GM18861 (cell line): ENCODE results near the gene PDE12.
"Not testable (repeated sequence)": the region's sequence is repeated elsewhere in the genome, so short reads cannot be mapped to it uniquely, and the experiment has no call there.

Experiments used
- ATAC-seq: cut with Tn5 transposase; IDR thresholded peaks from one replicate; pipeline ENCODE4 v1.9.1; 2021; ENCODE audit not compliant: unreplicated experiment

The PDE12 gene

DNA sequence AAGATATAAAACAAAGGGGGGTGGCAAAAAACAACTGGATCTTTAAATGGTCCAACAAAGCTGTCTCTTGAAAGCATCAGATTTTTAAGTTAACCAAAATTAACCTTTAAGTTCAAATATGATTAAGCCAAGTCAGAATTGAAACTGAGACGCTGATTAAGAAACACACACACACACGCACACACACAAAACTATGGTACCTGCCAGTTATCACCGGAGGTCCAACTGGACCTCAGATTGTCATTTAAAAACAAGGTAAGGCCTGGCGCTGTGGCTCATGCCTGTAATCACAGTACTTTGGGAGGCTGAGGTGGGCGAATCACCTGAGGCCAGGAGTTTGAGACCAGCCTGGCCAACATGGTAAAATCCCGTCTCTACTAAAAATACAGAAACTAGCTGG, 30.7 kb downstream of the PDE12 start:
- ATAC-seq, result no peak

DNA sequence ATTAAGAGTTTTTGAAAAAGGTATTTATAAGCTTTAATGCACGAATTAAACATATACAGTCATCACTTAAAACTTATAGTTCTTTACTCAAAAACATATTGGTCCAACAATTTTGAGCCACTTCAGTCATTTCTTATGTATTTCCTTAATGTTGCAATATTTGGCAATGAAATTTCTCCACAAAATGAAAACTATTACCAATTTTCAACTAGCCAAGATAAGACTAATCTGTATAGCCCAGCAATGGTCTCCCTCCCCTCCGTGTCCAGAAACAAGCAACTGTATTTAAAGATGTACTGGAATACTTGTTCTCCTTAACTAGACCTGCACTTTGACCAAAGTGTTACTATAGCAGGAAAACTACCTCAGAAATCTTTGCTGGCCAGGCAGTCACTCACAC, 31.8 kb downstream of the PDE12 start:
- no peak for ATAC-seq

DNA sequence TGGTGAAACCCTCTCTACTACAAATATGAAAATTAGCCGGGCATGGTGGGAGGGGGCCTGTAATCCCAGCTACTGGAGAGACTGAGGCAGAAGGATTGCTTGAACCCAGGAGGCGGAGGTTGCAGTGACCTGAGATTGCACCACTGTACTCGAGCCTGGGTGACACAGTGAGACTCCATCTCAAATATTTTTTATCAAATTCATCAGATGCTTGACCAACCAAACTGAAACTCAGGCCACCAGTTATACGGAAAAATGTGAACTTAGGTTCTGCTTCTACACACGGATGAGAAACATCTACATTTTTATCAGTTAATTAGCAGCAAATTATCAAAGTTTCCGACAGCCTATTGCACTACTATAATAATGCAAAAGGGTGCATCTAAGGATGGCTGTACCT, 36.2 kb downstream of the PDE12 start:
- no peak for ATAC-seq

- no peak for ATAC-seq
Measured at GRCh38 chr3:57594144-57594543, 38.1 kb downstream of the PDE12 start.

DNA sequence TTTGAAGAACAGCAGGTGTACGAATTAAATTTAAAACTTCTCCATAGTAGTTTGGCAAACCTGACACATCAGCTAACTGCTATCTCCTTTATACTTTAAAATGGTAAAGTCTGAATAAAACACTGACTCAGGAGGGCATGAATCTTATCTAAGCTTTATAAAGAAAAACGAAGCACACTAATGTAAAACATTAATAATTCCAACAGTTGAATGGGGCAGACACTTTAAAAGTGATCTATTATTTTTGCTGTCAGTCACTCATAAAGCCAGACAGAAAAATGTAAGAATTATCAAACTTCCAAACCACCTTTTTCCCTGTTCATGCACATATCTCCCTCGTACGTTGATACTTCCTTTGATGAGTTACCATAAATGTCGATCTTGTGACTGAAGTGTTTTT, 38.5 kb downstream of the PDE12 start:
- no peak for ATAC-seq

DNA sequence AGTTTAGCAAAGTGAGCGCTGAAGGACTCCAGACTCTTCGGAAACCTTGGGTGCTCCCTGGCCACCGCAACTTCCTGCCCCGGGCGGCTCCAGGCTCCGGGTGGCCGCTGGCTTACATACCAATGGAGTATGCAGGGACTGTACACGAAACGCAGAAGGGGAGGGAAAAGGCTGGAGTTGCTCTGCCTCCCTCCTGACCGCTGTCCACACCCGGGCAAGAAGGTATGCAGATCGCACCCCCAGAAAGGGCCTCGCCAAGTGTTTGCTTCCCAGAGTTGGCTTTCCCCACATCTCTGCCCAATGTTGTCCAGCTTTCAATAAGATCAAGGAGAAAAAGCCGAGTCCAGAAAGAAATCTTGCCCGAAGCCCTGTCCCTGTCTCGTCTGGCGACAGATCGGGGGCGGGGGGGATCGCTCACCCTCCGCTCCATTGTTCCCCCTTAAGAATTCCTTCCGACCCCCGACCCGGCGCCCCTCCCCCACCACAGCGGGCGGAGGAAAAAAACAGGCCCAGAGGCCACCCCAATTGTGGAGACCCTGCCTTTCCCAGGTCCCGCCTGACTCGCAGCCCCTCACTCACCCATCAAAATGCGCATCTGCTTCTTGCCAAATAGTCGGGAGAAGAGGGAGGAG, 40.5 kb downstream of the PDE12 start:
- no peak for ATAC-seq

- peak; percentile 90 for ATAC-seq
Measured at GRCh38 chr3:57597127-57597923, 41.3 kb downstream of the PDE12 start, which contains the start of gene ARF4. TSS of gene ARF4 (minus strand) at chr3:57597344. CDS start at chr3:57597140, 204 bp downstream.

DNA sequence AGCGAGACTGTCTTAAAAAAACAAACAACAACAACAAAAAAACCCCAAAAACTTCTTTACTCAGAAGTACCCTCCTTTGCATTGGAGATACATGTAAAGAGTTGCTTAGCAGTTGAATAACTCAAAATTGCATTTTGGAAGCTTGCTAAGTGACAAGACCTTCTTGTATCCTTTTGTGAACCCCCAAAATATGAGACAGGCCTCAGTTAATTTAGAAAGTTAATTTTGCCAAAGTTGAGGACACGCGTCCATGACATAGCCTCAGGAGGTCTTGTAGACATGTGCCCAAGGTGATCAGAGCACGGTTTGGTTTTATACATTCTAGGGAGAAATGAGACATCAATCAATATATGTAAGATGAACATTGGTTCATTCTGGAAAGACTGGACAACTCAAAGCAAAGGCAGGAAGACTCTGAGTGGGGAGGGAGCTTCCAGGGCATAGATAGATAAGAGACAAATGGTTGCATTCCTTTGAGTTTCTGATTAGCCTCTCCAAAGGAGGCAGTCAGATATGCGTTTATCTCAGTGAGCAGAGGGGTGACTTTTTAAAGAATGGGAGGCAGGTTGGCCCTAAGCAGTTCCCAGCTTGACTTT, 42.8 kb downstream of the PDE12 start:
- no peak for ATAC-seq

DNA sequence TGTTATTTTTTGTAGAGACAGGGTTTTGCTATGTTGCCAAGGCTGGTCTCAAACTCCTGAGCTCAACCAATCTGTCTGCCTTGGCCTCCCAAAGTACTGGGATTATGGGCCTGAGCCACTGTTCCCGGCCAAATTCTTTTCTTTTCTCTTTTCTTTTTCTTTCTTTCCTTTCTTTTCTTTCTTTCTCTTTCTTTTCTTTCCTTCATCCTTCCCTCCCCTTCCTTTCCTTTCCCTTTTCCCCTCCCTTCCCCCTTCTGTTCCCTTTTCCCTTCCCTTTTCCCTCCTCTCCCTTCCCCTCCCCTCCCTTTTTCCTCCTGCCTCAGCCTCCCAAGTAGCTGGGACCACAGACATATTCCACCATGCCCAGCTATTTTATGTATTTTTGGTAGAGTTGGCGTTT, 44.1 kb downstream of the PDE12 start:
- ATAC-seq, result no peak

GRCh38 chr3:57604971-57605370, 48.9 kb downstream of the PDE12 start:
- ATAC-seq, result no peak

- ATAC-seq, result no peak
Measured at GRCh38 chr3:57605683-57606082, 49.6 kb downstream of the PDE12 start.

- not testable (repeated sequence) for ATAC-seq
Measured at GRCh38 chr3:57611870-57612269, 55.8 kb downstream of the PDE12 start.

GRCh38 chr3:57616233-57616632, 60.2 kb downstream of the PDE12 start:
- no peak for ATAC-seq
